Measurements from ENCODE around the gene PRRC1.

Gene PRRC1

DNA sequence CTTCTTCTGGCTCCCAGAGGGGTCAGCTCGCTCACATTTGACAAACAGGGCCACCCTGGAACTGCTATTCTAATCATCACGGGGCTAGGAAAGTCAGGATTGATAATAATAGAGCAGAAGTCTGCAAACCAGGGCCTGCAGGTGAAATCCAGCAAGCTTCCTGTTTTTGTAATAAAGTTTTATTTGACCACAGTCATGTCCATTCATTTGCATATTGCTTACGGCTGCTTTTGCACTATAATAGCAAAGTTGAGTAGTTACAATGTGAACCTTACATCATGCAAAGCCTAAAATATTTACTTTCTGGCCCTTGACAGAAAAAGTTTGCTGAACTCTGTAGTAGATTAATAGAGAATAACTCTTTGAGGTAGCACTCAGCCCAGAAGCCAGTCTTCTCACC is 68.2 kb downstream of the PRRC1 start:
- H3K9me3 ChIP-seq (ENCODE audit: control insufficient read depth, insufficient read depth, low read length) = no peaks in the 10 kb centered on the region
- H3K9ac ChIP-seq (ENCODE audit: low read depth, low read length) = no peak overlapping the region
- peaks cover 21% of the 10 kb centered on the region for H3K4me1 ChIP-seq (ENCODE audit: control insufficient read depth, insufficient read depth, low read length)
- no peaks in the 10 kb centered on the region for H3K36me3 ChIP-seq (ENCODE audit: control insufficient read depth, insufficient read depth, low read length)
- no peaks in the 10 kb centered on the region for H3K27me3 ChIP-seq (ENCODE audit: control insufficient read depth, insufficient read depth, low read length)
- H3K4me3 ChIP-seq (ENCODE audit: low read depth, low read length) = no peak overlapping the region

DNA sequence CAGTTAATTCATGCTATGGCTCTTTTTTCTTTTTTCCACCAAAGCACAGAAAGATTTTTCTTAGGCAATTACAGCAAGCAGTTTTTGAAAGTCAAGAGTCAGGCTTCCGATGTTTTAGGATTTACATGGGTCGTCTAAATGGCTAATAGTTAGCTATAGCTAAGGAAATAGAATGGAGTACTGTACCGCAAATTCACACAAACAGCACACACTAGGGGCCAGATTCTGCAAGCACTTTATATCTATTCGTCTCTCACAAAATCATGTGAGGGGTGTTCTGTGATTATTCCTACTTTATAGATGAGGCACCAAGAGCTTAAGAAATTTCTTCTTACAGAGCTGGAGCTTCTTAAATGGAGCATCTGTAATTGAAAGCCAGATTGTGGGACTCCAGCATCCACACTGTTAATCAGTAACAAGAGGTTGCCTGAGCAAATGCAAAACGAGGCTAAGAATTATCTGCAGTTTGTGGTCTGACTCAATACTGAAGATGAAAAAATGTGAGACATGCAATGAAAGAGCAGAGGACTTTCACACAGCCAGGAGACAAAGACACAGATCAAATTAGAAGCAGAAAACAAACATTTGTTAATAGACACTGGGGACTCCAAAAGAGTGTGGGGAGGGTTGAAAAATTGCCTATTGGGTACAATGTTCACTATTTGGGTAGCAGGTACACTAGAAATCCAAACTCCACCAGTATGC is 68.8 kb downstream of the PRRC1 start:
- Histone ChIP-seq H3K9ac (ENCODE audit: low read depth, low read length) (no peak overlapping the region), H3K9me3 (ENCODE audit: control insufficient read depth, insufficient read depth, low read length) (no peaks in the 10 kb centered on the region), H3K27me3 (ENCODE audit: control insufficient read depth, insufficient read depth, low read length) (no peaks in the 10 kb centered on the region), H3K4me1 (ENCODE audit: control insufficient read depth, insufficient read depth, low read length) (peaks cover 21% of the 10 kb centered on the region), H3K36me3 (ENCODE audit: control insufficient read depth, insufficient read depth, low read length) (no peaks in the 10 kb centered on the region), H3K4me3 (ENCODE audit: low read depth, low read length) (no peak overlapping the region)

DNA sequence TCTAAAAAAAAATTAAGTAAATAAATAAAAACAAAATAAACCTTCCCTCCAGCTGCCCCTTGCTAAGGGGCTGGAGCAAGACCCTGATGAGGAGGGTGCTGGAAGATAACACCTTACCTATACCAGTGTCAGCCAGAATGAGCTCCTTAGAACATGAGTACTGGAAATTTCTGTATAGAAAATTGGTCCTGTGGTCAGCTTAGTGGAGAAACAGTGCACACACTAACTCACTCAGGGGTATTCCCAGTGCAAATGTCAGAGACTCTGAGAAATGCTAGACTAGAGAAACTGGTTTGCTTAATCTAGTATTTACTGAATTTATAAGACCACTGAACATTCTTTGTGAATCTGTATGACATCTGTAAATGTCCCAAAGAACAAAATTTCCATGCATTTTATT is 69.4 kb downstream of the PRRC1 start:
- Histone ChIP-seq H3K4me1 (ENCODE audit: control insufficient read depth, insufficient read depth, low read length) (peaks cover 21% of the 10 kb centered on the region), H3K9me3 (ENCODE audit: control insufficient read depth, insufficient read depth, low read length) (no peaks in the 10 kb centered on the region), H3K36me3 (ENCODE audit: control insufficient read depth, insufficient read depth, low read length) (no peaks in the 10 kb centered on the region), H3K9ac (ENCODE audit: low read depth, low read length) (no peak overlapping the region), H3K27me3 (ENCODE audit: control insufficient read depth, insufficient read depth, low read length) (no peaks in the 10 kb centered on the region), H3K4me3 (ENCODE audit: low read depth, low read length) (no peak overlapping the region)

DNA sequence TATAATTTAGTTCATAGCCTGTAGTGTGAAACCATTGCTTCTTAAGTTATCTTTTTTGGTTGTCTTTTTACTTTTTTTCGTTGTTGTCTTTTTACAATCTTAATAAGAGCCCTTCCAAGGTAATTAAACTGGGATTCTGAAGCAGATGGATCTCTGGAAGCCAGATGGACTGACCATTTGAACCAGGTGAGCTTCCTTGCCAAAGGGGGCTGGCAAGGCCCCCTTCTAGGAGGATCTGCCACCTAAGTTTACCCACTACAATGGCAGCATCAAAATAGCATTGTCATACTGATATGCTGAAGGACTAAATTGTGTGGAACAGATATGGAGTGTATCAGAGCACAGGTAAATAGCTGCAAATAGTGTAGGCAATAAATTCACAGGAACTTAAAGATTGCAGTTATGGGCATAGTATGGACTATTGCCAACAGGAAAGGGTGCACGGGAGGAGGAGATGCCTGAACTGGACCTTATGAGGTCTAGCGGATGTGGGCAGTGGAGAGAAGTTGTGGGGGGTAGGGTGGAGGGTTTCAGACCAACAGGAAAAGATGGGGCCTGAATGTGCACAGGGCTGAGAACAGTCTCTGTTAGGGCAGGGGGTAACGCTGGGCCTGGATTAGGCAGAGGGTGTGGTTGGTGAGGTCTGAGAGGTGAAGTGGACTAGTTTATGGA is 69.9 kb downstream of the PRRC1 start:
- no peaks in the 10 kb centered on the region for H3K9me3 ChIP-seq (ENCODE audit: control insufficient read depth, insufficient read depth, low read length)
- no peak overlapping the region for H3K4me3 ChIP-seq (ENCODE audit: low read depth, low read length)
- no peaks in the 10 kb centered on the region for H3K36me3 ChIP-seq (ENCODE audit: control insufficient read depth, insufficient read depth, low read length)
- peaks cover 21% of the 10 kb centered on the region for H3K4me1 ChIP-seq (ENCODE audit: control insufficient read depth, insufficient read depth, low read length)
- no peak overlapping the region for H3K9ac ChIP-seq (ENCODE audit: low read depth, low read length)
- no peaks in the 10 kb centered on the region for H3K27me3 ChIP-seq (ENCODE audit: control insufficient read depth, insufficient read depth, low read length)

DNA sequence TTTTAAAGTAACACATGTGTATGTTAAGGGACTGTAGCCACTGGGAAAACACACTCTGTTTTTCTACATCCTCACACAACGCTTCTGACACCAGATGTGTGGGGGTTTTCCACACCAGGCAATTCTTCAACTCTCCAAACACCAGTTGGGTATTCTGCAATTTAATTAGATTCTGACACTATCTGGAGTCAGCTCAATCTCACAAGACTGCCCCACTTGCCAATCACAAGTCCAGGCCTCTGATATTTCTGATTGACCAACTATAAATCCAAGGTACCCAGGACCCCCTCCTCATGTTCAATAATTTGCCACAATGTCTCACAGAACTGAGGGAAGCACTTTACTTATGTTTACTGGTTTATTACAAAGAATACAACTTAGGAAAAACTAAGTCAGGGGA is 70.9 kb downstream of the PRRC1 start:
- H3K27me3 ChIP-seq (ENCODE audit: control insufficient read depth, insufficient read depth, low read length) = no peaks in the 10 kb centered on the region
- no peak overlapping the region for H3K4me3 ChIP-seq (ENCODE audit: low read depth, low read length)
- peaks cover 21% of the 10 kb centered on the region for H3K4me1 ChIP-seq (ENCODE audit: control insufficient read depth, insufficient read depth, low read length)
- H3K9ac ChIP-seq (ENCODE audit: low read depth, low read length) = no peak overlapping the region
- H3K36me3 ChIP-seq (ENCODE audit: control insufficient read depth, insufficient read depth, low read length) = no peaks in the 10 kb centered on the region
- H3K9me3 ChIP-seq (ENCODE audit: control insufficient read depth, insufficient read depth, low read length) = no peaks in the 10 kb centered on the region

DNA sequence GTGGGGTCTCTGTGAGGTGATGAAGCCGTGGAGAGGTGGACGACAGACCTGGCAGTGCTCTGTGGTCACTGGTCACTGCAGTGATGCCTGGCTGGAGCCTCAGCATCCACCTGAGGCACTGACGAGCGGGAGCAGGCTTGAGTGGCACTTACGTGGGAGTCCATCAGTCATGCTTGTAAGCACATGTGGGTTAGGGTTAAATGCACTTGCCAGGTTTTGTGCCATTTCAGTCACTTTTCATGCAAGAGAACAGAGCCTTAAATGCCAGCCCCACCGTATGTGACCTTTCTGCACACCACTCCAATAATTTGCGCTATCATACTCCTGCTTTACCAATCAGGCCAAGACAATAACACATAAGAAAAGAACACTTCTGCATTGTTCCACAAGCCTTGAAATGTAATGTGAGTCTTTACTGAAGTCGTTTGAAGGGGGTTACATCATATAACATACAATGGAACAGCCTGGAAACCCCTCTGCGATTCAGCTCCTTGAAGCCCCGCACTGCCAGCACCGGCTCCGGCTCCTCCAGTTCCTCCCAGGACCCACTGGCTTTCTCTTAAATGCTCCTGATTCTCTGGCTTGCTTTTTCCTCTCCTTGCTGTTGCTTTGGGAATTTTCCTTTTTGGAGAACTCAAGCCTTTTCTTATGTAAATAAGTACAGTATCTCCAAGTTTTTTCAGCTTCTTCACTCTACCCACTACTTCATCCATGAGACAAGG is 72.0 kb downstream of the PRRC1 start:
- Histone ChIP-seq H3K9me3 (ENCODE audit: control insufficient read depth, insufficient read depth, low read length) (no peaks in the 10 kb centered on the region), H3K36me3 (ENCODE audit: control insufficient read depth, insufficient read depth, low read length) (no peaks in the 10 kb centered on the region), H3K27me3 (ENCODE audit: control insufficient read depth, insufficient read depth, low read length) (no peaks in the 10 kb centered on the region), H3K9ac (ENCODE audit: low read depth, low read length) (no peak overlapping the region), H3K4me1 (ENCODE audit: control insufficient read depth, insufficient read depth, low read length) (peaks cover 21% of the 10 kb centered on the region), H3K4me3 (ENCODE audit: low read depth, low read length) (no peak overlapping the region)

DNA sequence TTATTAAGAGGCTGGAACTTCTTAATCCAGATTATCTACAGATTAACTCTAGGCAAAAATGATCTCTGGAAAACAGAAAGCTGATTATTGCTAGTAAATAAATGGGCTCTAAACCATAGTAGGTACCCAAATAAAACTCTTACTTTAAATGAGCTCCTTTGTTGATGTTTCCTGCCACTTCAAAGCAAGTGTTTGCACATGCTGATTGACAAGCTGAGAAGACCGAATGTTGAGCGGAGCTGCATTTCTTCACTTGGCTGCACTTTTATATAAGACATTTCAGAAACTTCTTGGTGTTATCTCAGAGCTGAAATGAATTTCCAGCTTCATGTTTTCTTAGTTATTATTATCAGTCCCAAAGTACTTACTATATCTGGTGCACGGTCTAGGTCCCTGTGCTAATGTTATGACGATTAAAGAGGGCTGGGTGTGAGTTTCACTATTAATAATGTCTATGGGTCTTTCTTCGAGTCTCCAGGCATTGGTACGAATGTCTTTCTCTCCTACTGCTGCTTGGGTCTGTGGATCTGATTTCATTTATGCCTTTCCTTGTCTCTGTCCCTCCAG is 72.8 kb downstream of the PRRC1 start:
- Histone ChIP-seq H3K9ac (ENCODE audit: low read depth, low read length) (no peak overlapping the region), H3K4me3 (ENCODE audit: low read depth, low read length) (no peak overlapping the region), H3K27me3 (ENCODE audit: control insufficient read depth, insufficient read depth, low read length) (no peaks in the 10 kb centered on the region), H3K4me1 (ENCODE audit: control insufficient read depth, insufficient read depth, low read length) (peaks cover 21% of the 10 kb centered on the region), H3K9me3 (ENCODE audit: control insufficient read depth, insufficient read depth, low read length) (no peaks in the 10 kb centered on the region), H3K36me3 (ENCODE audit: control insufficient read depth, insufficient read depth, low read length) (no peaks in the 10 kb centered on the region)

DNA sequence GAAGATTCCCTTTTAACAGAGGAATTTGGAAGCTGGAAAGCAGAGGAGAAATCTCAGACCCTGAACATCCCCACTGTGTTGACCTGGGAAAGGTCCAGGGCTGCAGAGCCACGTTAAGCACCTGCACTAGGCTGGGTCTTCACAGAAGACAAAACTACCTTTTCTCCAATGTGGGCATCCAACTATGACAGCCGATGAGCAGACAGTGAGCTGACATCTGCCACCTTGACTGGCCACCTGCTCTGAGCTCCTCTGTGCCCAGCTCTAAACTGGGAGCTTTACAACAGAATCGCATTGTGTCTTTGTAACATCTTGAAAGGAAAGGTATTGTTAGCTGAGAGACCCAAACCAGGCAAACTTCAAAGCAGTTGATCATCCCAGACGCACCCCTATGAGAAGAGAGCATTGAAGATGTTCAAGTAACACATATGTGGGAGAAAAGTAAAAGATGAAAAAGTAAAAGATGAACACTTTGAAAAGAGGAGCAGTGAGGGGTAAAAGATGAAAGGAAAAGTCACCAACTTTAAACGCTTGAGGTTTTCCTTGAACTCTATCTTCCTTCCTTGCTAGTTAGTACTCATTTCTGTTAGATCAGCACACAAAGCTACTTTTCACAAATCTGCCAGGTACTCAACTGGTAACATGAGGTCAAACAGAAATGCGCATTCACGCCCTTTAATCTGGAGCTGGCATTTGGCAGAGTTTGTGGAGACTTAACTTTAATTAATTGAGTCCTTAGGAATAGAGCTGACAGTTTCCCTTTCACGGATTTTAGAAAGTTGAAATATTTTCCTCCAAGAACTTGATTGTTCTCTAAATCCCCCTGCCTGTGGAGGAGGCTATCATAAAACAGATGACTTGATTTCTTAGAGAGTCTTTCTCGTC is 78.3 kb downstream of the PRRC1 start:
- no peak overlapping the region for H3K4me3 ChIP-seq (ENCODE audit: low read depth, low read length)
- no peaks in the 10 kb centered on the region for H3K4me1 ChIP-seq (ENCODE audit: control insufficient read depth, insufficient read depth, low read length)
- no peak overlapping the region for H3K9ac ChIP-seq (ENCODE audit: low read depth, low read length)
- H3K27me3 ChIP-seq (ENCODE audit: control insufficient read depth, insufficient read depth, low read length) = no peaks in the 10 kb centered on the region
- H3K9me3 ChIP-seq (ENCODE audit: control insufficient read depth, insufficient read depth, low read length) = no peaks in the 10 kb centered on the region
- H3K36me3 ChIP-seq (ENCODE audit: control insufficient read depth, insufficient read depth, low read length) = no peaks in the 10 kb centered on the region

DNA sequence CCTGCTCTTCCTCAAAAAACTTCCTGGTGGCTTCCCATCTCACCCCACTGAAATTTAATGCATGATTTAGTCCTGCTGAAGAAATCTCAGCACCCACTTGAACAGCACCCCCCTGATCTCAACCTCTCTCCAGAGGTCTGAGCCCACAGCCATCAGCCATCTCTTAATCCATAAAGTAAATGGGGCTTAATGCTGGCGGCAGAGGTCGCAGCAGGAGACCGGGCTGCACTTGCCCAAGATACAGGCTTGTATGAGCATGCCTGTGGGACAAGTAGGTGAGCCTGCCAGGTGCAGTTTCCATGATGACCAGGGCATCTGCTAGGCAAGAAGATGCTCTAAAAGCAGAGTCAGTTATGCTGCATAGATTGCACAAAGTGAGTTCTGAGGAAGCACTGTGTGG is 79.1 kb downstream of the PRRC1 start:
- Histone ChIP-seq H3K4me1 (ENCODE audit: control insufficient read depth, insufficient read depth, low read length) (no peaks in the 10 kb centered on the region), H3K36me3 (ENCODE audit: control insufficient read depth, insufficient read depth, low read length) (no peaks in the 10 kb centered on the region), H3K9ac (ENCODE audit: low read depth, low read length) (no peak overlapping the region), H3K27me3 (ENCODE audit: control insufficient read depth, insufficient read depth, low read length) (no peaks in the 10 kb centered on the region), H3K9me3 (ENCODE audit: control insufficient read depth, insufficient read depth, low read length) (no peaks in the 10 kb centered on the region), H3K4me3 (ENCODE audit: low read depth, low read length) (no peak overlapping the region)

DNA sequence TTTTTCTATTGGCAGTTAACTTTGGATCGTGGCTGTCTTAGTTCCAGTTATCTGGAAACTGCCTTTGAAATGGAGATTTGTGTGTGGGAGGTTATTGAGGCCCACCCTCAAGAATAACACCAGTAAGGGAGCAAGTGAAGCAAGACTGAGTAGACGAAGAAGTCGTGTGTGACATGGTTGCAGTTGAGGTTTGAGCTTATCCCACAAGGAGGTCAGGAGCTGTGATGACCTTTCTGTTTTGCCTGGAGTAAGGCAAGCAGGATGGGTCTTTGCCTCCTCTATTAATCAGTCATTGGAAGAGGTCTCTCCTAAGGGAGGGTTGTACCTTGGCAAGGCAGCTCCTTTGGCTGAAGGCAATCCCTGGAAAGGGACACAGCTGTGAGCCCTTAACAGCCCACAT is 81.9 kb downstream of the PRRC1 start:
- no peak overlapping the region for H3K9ac ChIP-seq (ENCODE audit: low read depth, low read length)
- H3K4me3 ChIP-seq (ENCODE audit: low read depth, low read length) = no peak overlapping the region
- H3K36me3 ChIP-seq (ENCODE audit: control insufficient read depth, insufficient read depth, low read length) = no peaks in the 10 kb centered on the region
- no peaks in the 10 kb centered on the region for H3K9me3 ChIP-seq (ENCODE audit: control insufficient read depth, insufficient read depth, low read length)
- H3K4me1 ChIP-seq (ENCODE audit: control insufficient read depth, insufficient read depth, low read length) = peaks cover 3% of the 10 kb centered on the region
- H3K27me3 ChIP-seq (ENCODE audit: control insufficient read depth, insufficient read depth, low read length) = no peaks in the 10 kb centered on the region

DNA sequence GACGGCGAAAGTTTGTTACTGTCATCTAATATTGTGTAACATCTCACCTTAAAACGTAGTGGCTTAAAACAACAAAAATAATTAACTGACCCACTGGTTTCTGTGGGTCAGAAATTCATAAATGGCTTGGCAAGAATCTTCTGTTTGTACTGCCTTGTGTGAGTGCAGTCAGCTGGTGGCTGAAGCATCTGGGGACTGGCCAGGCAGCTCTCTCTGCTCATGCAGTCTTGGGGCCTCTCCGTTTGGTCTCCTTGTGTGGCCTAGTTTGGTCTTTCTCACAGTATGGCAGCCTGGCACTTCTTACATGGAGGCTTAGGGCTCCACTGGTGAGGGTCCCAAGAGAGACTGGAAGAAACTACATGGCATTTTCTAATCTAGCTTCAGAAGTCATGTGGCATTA is 82.4 kb downstream of the PRRC1 start:
- Histone ChIP-seq H3K9ac (ENCODE audit: low read depth, low read length) (no peak overlapping the region), H3K27me3 (ENCODE audit: control insufficient read depth, insufficient read depth, low read length) (no peaks in the 10 kb centered on the region), H3K9me3 (ENCODE audit: control insufficient read depth, insufficient read depth, low read length) (no peaks in the 10 kb centered on the region), H3K4me1 (ENCODE audit: control insufficient read depth, insufficient read depth, low read length) (peaks cover 3% of the 10 kb centered on the region), H3K36me3 (ENCODE audit: control insufficient read depth, insufficient read depth, low read length) (no peaks in the 10 kb centered on the region), H3K4me3 (ENCODE audit: low read depth, low read length) (no peak overlapping the region)

Data from iPS-15b (cell line).